Inflammatory macrophage (primary cell): ENCODE data around the gene GPC5.
"Not testable (repeated sequence)": the region's sequence is repeated elsewhere in the genome, so short reads cannot be mapped to it uniquely, and the experiment has no call there.

ENCODE experiments used
- DNase-seq, 2 donors: peaks; one replicate each; pipeline ENCODE4 v3.0.0-alpha.2; 2020 to 2022

GPC5 gene

GRCh38 chr13:92412996-92413395 lies 1014.6 kb downstream of the GPC5 start:
- DNase-seq, result no peak

DNA sequence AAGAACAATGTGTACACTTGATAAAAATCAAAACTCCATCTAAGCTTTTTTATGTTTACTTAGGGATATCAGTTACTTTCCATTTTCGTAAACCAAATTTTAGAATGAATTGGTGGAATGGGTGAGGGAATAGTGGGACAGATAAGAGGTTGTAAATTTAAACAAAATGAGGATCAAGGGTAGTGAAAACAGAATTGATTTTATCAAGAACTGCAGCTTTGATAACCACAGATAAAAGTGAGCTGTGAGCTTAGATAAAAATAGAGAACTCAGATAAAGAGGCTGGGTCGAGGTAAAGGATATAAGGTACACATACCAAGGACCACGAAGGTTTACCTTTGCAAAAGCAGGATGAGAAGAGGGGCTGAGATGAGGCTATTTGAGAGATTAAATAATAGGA lies 1015.0 kb downstream of the GPC5 start:
- no peak for DNase-seq

- DNase-seq, result no peak
Measured at GRCh38 chr13:92414851-92415250, 1016.4 kb downstream of the GPC5 start.

- DNase-seq, result no peak
Measured at GRCh38 chr13:92415781-92416180, 1017.4 kb downstream of the GPC5 start.

GRCh38 chr13:92418818-92419412 lies 1020.5 kb downstream of the GPC5 start:
- DNase-seq, result no peak

GRCh38 chr13:92429231-92429630 lies 1030.8 kb downstream of the GPC5 start:
- DNase-seq, result no peak

DNA sequence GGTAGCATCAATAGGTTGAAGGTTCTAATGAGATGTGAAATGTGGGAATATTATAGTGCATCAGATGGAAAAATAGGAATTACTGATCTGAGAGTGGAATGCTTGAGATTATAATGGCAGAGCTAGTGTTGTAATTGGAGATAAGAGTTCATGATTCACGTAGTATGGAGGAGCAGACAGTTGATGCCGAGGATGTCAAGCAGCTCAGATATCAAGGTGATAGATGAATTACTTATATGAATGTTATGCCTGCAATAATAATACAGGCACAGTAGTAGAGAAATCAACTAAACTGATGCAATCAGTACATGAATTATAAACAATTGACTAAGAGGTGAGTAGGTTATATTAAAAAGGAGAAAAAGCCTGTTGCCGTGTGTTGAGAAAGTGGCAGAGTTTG lies 1035.0 kb downstream of the GPC5 start:
- no peak for DNase-seq

- DNase-seq, result no peak
Measured at GRCh38 chr13:92433963-92434362, 1035.5 kb downstream of the GPC5 start.

DNA sequence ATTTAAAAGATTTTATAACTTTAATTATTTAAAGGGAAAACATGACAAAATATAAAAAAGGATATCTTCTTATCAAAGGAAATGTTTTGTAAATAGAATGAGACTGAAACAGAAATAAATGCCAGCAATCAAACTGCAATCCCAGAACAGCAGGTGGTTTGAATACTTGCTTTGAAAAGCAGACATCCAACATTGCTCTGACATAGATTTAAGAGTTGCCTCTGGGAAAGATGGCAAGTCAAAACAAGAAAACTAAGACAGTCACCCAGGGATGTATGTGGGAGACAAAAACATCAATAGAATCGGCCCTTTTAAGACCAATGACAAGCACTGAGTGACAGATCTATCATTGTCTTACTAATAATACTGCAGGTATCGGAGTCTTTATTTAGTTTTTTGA lies 1038.5 kb downstream of the GPC5 start:
- DNase-seq, result no peak

DNA sequence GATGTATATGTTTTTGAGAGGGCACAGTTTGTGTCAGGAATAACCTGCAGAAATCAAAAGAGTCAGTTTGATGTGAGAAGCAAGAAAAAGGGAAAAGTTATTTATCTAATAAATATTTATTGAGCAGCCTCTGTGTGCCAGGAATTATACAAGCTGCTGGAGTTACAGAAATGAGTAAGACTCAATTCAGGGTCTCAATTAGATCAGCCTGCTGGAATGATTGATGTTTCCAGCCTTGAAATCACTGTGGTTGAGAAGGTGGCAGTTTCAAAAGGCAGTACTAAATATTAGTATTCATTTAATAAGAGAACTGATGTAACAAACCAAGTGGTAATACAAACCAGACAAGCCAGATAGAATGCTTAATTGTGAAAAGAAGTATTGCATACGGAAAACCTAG lies 1045.8 kb downstream of the GPC5 start:
- no peak for DNase-seq

DNA sequence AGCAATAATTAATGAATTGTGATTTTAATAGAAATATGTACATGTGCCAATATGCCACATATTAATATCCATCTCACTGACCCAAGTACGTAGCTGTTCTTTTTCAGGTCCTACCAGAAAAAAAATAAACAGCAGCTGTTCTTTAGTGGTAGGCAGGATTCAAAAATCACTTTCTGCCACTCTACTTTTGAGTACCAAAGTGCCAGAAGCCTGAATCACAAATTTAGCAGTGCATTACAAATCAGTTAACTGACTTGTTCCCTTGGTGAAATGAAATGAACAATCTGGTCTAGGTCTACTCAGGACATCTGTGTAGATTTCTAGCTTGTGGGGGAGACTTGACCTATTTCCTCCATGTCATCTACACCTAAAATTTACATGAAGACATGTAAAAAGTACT lies 1052.6 kb downstream of the GPC5 start:
- DNase-seq, result no peak

GRCh38 chr13:92452840-92453239 lies 1054.4 kb downstream of the GPC5 start:
- no peak for DNase-seq

DNA sequence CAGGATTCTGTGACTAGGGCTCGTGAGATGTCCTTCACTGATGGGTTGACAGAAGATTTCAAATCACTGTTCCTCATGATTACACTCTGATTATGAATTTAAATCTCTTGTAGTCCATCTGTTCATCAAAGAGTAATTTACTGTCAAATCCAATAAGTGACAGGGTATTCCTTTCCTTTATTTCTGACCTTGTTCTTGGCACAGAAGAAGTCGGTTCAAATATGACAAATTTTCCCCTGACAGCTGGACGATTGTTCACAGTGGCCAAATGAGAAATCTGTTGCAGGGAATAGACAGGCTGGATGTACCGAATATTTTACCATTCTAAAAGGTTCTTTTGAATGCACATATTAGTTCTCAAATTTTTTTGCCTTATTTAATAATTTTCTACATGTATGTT lies 1060.9 kb downstream of the GPC5 start:
- no peak for DNase-seq

GRCh38 chr13:92460479-92460878 lies 1062.1 kb downstream of the GPC5 start:
- no peak for DNase-seq

DNA sequence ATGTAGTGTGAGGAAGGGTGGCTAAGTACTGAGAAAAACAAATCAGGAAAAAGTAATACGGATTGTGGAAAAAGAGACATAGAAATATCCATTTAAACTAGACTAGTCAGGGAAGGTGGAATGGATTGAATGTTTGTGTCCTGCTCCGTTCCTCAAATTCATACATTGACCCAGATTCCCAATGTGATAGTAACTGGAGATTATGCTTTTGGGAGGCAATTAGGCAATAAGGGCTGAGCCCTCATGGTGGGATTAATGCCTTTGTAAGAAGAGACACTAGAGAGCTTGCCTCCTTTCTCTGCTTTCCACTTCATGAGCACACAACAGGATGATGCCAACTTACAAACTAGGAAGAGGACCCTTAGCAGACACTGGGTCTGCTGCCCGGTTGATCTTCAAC lies 1063.0 kb downstream of the GPC5 start:
- no peak for DNase-seq

DNA sequence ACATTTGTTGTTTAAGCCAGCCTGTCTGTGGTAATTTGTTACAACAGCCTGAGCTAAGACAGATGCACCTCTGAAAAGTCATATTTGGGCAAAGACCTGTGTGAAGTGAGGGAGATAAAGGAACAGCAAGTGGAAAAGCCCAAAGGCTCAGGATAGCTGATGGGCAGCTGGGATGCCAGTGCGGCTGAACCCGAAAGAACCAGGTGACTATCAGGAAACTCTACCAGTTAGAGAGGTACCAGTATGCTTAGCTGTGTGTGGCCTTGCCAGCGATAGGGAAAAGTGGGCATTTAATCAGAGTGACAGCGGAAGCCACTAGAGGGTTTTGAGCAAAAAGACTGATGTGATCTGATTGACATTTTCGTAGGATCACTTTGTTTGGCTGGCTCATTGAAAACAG lies 1063.4 kb downstream of the GPC5 start:
- DNase-seq, result no peak

GRCh38 chr13:92463134-92463533 lies 1064.7 kb downstream of the GPC5 start:
- no peak for DNase-seq

DNA sequence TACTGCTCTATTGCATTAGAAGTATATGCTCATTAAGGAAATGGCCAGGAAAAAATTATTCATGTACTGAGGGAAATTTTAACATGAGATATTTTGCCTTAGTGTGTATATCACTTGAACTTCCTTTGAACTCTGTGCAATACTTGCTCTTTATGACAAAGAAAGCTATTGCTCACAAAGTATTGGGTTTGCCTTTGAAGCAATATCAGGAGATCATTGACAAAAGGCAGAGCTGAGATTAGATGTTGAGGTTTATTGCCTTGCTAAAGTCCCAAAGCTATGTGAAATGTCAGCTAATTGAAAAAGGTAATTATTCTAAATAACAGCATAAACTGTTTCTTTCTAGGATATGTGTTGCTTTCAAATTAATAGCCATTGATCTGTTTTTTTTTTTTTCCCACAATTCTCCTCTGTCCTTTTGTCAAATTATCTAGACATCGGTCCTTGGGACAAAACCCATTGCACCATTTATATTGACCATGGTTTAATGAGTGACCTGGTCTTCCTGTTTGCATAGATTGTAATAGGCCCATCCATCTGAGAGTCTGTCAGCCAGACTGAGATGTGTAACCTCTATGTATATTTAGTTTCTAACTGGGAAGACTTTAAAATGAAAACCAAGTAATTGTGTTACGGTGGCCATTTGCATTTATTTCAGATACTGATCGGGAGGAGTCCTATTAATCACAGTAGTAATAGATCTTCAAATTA lies 1075.5 kb downstream of the GPC5 start:
- no peak for DNase-seq

DNA sequence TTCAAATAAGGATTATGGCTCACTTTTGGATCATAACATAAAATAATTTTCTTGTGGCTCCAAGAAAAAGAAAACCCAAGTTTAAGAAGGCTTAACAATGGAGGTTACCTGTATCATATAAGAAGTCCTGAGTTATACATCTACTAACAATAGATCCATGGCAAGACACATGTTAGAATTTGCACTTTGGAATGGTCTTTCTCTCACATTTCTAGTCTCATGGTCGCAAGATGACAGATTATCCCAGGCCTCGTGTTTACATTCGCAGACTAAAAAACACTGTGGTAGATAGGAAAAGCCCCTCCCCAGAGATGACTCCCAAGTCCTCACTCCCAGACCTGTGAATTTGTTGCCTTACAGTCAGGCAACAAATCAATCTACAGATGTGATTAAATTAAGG lies 1082.0 kb downstream of the GPC5 start:
- DNase-seq, result no peak

DNA sequence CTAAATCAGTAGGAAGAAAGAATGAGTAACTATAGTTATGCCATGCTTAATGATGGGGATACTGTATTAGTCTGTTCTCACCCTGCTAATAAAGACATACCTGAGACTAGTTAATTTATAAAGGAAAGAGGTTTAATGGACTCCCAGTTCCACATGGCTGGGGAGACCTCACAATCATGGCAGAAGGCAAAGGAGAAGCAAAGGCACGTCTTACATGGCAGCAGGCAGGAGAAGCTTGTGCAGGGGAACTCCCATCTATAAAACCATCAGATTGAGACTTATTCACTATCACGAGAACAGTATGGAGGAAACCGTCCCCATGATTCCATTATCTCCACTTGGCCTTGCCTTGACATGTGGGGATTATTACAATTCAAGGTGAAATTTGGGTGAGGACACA lies 1084.4 kb downstream of the GPC5 start:
- not testable (repeated sequence) for DNase-seq

- DNase-seq, result no peak
Measured at GRCh38 chr13:92483894-92484293, 1085.5 kb downstream of the GPC5 start.

- no peak for DNase-seq
Measured at GRCh38 chr13:92487238-92487637, 1088.8 kb downstream of the GPC5 start.

GRCh38 chr13:92488249-92488852 lies 1089.9 kb downstream of the GPC5 start:
- no peak for DNase-seq

- DNase-seq, result no peak
Measured at GRCh38 chr13:92491839-92492238, 1093.4 kb downstream of the GPC5 start.
